ENCODE results near the gene RPN1.
"Not testable (repeated sequence)": the region's sequence is repeated elsewhere in the genome, so short reads cannot be mapped to it uniquely, and the experiment has no call there.

The RPN1 gene

DNA sequence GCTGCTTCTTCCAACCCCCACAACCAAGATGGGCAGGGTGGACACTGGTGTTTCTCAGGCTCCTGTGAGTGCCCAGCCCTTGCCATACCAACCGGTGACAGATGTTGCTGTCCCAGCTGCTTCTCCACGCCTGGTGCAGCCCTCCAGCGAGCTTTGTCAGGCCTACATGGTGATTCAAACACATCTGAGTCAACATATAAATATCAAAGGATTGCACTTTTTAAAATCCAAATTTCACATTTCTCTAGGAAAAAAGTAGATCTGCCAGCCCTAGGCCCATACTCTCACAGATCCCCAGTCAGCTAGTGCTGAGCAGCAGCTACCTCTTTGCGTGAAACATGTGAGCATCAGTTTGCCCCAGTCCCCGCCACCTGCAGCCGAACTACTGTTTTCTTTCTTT lies 52.7 kb downstream of the RPN1 start:
- Mint-ChIP-seq H3K9me3 (no peaks in the 10 kb centered on the region), H3K27me3 (no peaks in the 10 kb centered on the region), H3K4me1 (no peaks in the 10 kb centered on the region), H3K4me3 (no peak overlapping the region), H3K36me3 (ENCODE audit: insufficient read depth) (peaks cover 4% of the 10 kb centered on the region), H3K27ac (ENCODE audit: low read depth) (peak overlapping the region; percentile 49)
- DNase-seq (ENCODE audit: low spot score in 2 of 2) (no peak), ATAC-seq (replicated peaks; ENCODE audit: extremely low read depth, poor library complexity, severe bottlenecking) (no peak)

GRCh38 chr3:128592864-128593263 lies 57.8 kb downstream of the RPN1 start:
- H3K27ac Mint-ChIP-seq (ENCODE audit: low read depth) = no peak overlapping the region
- no peak overlapping the region for H3K4me3 Mint-ChIP-seq
- no peaks in the 10 kb centered on the region for H3K27me3 Mint-ChIP-seq
- DNase-seq (ENCODE audit: low spot score in 2 of 2) = no peak
- H3K9me3 Mint-ChIP-seq = no peaks in the 10 kb centered on the region
- ATAC-seq (replicated peaks; ENCODE audit: extremely low read depth, poor library complexity, severe bottlenecking) = no peak
- H3K4me1 Mint-ChIP-seq = no peaks in the 10 kb centered on the region
- peaks cover 4% of the 10 kb centered on the region for H3K36me3 Mint-ChIP-seq (ENCODE audit: insufficient read depth)

DNA sequence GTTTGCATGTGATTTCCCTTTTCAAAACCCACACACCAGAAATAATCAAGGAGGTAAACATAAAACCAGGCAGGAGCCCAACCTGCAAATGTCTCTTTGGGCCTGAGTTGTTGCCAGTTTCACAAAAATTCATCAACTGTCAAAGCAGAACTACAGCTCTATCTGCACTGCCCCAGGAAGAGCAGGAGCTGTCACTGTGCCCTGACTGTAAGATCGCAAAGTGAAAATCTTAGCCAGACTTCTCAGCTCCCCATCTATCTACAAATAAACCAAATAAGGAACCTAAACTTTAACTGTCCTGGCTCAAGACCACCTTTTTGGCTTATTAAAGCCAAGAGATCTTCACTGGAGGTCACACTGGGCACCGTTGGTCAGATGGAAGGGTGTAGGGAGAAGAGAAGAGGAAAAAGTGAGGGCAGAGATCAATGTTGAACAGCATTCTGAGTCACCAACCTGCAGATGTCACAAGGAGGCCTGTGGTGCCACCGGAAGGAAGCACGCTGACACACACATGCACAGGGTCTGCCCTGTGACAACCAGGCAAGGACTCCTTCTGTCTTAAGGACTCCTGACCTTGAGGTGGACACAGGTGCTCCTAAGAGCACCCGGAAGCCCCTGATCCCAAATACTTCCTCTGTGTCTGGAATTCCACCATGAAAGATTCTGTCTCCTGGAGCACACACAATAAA lies 58.7 kb downstream of the RPN1 start:
- ATAC-seq (replicated peaks; ENCODE audit: extremely low read depth, poor library complexity, severe bottlenecking) = no peak
- no peak overlapping the region for H3K27ac Mint-ChIP-seq (ENCODE audit: low read depth)
- no peak for DNase-seq (ENCODE audit: low spot score in 2 of 2)
- H3K4me1 Mint-ChIP-seq = no peaks in the 10 kb centered on the region
- no peaks in the 10 kb centered on the region for H3K9me3 Mint-ChIP-seq
- H3K36me3 Mint-ChIP-seq (ENCODE audit: insufficient read depth) = peaks cover 3% of the 10 kb centered on the region
- no peaks in the 10 kb centered on the region for H3K27me3 Mint-ChIP-seq
- no peak overlapping the region for H3K4me3 Mint-ChIP-seq

DNA sequence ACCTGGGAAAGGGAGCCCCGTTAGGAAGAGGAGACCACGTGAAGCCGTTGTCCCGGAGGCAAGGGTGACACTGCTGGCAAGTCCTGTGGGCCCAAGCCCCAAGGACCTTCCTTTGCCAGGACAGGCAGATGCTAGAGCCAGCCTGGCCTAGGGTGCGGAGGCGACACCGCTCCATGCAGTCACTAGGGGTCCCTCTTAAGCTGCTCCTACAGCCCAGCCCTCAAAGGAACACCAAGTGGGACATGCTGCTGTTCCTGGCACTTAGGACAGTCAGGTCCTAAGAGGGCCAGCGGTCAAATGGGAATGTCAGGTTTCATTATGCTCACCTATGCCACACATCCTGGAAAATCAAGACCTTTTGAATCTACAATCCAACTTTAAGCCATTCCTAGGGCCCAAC lies 59.7 kb downstream of the RPN1 start:
- Mint-ChIP-seq H3K27me3 (peaks cover 5% of the 10 kb centered on the region), H3K27ac (ENCODE audit: low read depth) (no peak overlapping the region), H3K4me1 (no peaks in the 10 kb centered on the region), H3K4me3 (no peak overlapping the region), H3K9me3 (no peaks in the 10 kb centered on the region), H3K36me3 (ENCODE audit: insufficient read depth) (peaks cover 3% of the 10 kb centered on the region)
- ATAC-seq (replicated peaks; ENCODE audit: extremely low read depth, poor library complexity, severe bottlenecking) (no peak), DNase-seq (ENCODE audit: low spot score in 2 of 2) (no peak)

- ATAC-seq (replicated peaks; ENCODE audit: extremely low read depth, poor library complexity, severe bottlenecking); DNase-seq (ENCODE audit: low spot score in 2 of 2); H3K4me1 Mint-ChIP-seq; H3K36me3 Mint-ChIP-seq (ENCODE audit: insufficient read depth); H3K4me3 Mint-ChIP-seq; H3K27ac Mint-ChIP-seq (ENCODE audit: low read depth); H3K9me3 Mint-ChIP-seq: not testable (repeated sequence)
- peaks cover 10% of the 10 kb centered on the region for H3K27me3 Mint-ChIP-seq
These were observed 60.6 kb downstream of the RPN1 start for GRCh38 chr3:128589985-128590384.

GRCh38 chr3:128588147-128588546 lies 62.5 kb downstream of the RPN1 start:
- ATAC-seq (replicated peaks; ENCODE audit: extremely low read depth, poor library complexity, severe bottlenecking) (no peak), DNase-seq (ENCODE audit: low spot score in 2 of 2) (no peak)
- Mint-ChIP-seq H3K4me1 (no peaks in the 10 kb centered on the region), H3K27me3 (peaks cover 20% of the 10 kb centered on the region), H3K36me3 (ENCODE audit: insufficient read depth) (peaks cover 3% of the 10 kb centered on the region), H3K27ac (ENCODE audit: low read depth) (no peak overlapping the region), H3K4me3 (no peak overlapping the region), H3K9me3 (no peaks in the 10 kb centered on the region)

- no peak overlapping the region for H3K27ac Mint-ChIP-seq (ENCODE audit: low read depth)
- H3K36me3 Mint-ChIP-seq (ENCODE audit: insufficient read depth) = peaks cover 3% of the 10 kb centered on the region
- no peaks in the 10 kb centered on the region for H3K4me1 Mint-ChIP-seq
- ATAC-seq (replicated peaks; ENCODE audit: extremely low read depth, poor library complexity, severe bottlenecking) (no peak), DNase-seq (ENCODE audit: low spot score in 2 of 2) (no peak)
- no peak overlapping the region for H3K4me3 Mint-ChIP-seq
- no peaks in the 10 kb centered on the region for H3K9me3 Mint-ChIP-seq
- peaks cover 28% of the 10 kb centered on the region for H3K27me3 Mint-ChIP-seq
These were observed 63.2 kb downstream of the RPN1 start for GRCh38 chr3:128587391-128587790.

DNA sequence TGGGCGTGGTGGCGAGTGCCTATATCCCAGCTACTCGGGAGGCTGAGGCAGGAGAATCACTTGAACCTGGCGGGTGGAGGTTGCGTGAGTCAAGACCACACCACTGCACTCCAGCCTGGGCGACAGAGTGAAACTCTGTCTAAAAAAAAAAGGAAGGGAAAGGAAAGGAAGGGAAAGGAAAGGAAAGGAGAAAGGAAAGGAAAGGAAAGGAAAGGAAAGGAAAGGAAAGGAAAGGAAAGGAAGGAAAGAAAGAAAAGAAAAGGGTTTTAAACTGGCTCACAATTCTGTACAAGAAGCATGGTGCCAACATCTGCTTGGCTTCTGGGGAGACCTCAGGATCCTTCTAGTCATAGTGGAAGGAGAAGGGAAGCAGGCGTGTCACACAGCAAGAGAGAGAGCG lies 63.7 kb downstream of the RPN1 start:
- H3K27ac Mint-ChIP-seq (ENCODE audit: low read depth); H3K4me3 Mint-ChIP-seq; ATAC-seq (replicated peaks; ENCODE audit: extremely low read depth, poor library complexity, severe bottlenecking); H3K4me1 Mint-ChIP-seq; H3K36me3 Mint-ChIP-seq (ENCODE audit: insufficient read depth); DNase-seq (ENCODE audit: low spot score in 2 of 2); H3K9me3 Mint-ChIP-seq: not testable (repeated sequence)
- H3K27me3 Mint-ChIP-seq = peaks cover 32% of the 10 kb centered on the region

GRCh38 chr3:128586391-128586790 lies 64.2 kb downstream of the RPN1 start:
- not testable (repeated sequence) for H3K4me1 Mint-ChIP-seq; ATAC-seq (replicated peaks; ENCODE audit: extremely low read depth, poor library complexity, severe bottlenecking); DNase-seq (ENCODE audit: low spot score in 2 of 2); H3K9me3 Mint-ChIP-seq; H3K4me3 Mint-ChIP-seq; H3K36me3 Mint-ChIP-seq (ENCODE audit: insufficient read depth)
- Mint-ChIP-seq H3K27ac (ENCODE audit: low read depth) (peak overlapping the region; percentile 14), H3K27me3 (peaks cover 38% of the 10 kb centered on the region)

- Mint-ChIP-seq H3K4me1 (no peaks in the 10 kb centered on the region), H3K9me3 (no peaks in the 10 kb centered on the region), H3K27ac (ENCODE audit: low read depth) (peak overlapping the region; percentile 14), H3K36me3 (ENCODE audit: insufficient read depth) (peaks cover 3% of the 10 kb centered on the region), H3K27me3 (peaks cover 42% of the 10 kb centered on the region), H3K4me3 (no peak overlapping the region)
- ATAC-seq (replicated peaks; ENCODE audit: extremely low read depth, poor library complexity, severe bottlenecking) (no peak), DNase-seq (ENCODE audit: low spot score in 2 of 2) (no peak)
These were observed 64.6 kb downstream of the RPN1 start for GRCh38 chr3:128585974-128586373.

DNA sequence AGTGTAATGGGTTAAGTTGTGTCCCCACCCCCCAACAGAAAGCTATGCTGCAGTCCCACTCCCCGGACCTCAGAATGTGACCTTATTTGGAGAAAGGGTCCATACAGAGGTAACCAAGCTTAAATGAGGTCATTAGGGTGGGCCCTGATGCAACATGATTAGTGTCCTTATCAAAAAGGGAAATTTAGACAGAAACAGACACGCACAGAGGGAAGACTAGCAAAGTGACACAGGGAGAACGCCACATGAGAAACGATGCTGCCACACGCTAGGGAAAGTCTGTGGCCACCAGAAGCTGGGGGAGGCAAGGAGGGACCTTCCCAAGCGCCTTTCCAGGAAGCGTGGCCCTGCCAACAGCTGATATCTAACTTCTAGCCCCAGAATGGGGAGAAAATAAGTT lies 65.4 kb downstream of the RPN1 start:
- H3K27ac Mint-ChIP-seq (ENCODE audit: low read depth) = no peak overlapping the region
- no peak overlapping the region for H3K4me3 Mint-ChIP-seq
- H3K36me3 Mint-ChIP-seq (ENCODE audit: insufficient read depth) = peaks cover 3% of the 10 kb centered on the region
- ATAC-seq (replicated peaks; ENCODE audit: extremely low read depth, poor library complexity, severe bottlenecking) (no peak), DNase-seq (ENCODE audit: low spot score in 2 of 2) (no peak)
- peaks cover 44% of the 10 kb centered on the region for H3K27me3 Mint-ChIP-seq
- no peaks in the 10 kb centered on the region for H3K4me1 Mint-ChIP-seq
- H3K9me3 Mint-ChIP-seq = no peaks in the 10 kb centered on the region

DNA sequence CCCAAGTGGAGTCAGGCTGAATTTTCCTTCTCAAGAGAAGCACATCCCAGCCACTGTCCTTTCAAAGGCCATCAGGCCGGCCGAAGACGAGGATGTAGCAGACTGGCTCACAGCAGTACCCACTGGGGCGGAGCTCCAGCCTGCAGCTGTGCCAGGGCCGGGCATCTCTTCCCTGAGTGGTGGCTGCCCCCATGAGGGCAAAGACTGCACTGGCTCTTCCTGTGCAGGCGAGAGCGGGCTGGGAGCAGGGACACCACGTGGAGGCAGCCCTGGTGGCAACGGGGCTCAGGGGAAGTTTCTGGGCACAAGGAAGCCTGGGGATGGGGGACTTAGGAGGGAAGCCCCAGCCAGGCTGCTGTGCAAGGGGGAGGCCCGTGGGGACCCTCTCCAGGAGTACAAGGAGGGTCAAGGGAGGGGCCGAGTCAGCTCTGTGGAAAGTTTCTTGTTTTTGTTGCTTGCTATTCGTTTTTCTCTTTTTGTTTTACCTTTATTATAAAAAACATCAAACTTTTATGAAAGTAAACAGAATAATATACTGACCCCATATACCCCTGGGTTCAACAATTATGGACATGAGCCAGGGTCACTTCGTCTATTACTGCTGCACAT lies 66.1 kb downstream of the RPN1 start:
- ATAC-seq (replicated peaks; ENCODE audit: extremely low read depth, poor library complexity, severe bottlenecking) (peak; percentile 56), DNase-seq (ENCODE audit: low spot score in 2 of 2) (no peak)
- no peak overlapping the region for H3K27ac Mint-ChIP-seq (ENCODE audit: low read depth)
- H3K4me3 Mint-ChIP-seq = no peak overlapping the region
- no peaks in the 10 kb centered on the region for H3K4me1 Mint-ChIP-seq
- peaks cover 3% of the 10 kb centered on the region for H3K36me3 Mint-ChIP-seq (ENCODE audit: insufficient read depth)
- peaks cover 44% of the 10 kb centered on the region for H3K27me3 Mint-ChIP-seq
- H3K9me3 Mint-ChIP-seq = no peaks in the 10 kb centered on the region

DNA sequence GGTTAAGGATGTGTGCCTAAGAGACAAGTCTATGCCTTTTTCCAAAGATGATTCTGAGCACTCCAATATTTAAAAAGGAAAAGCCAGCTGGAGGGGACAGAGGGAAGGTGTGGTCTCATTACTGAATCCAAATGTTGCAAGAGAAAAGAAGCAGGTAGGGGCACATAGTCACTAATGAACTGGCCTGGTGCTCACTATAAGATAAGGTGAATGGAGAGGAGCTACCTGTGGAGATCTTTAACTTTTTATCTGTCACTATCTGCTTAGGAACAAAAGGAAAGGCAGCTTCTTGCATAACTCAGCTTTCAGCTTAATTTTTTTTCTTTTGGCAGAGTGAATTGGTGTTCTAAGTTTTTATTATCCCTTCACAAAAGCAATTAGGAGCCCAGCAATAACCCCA lies 69.1 kb downstream of the RPN1 start:
- Mint-ChIP-seq H3K36me3 (ENCODE audit: insufficient read depth) (no peaks in the 10 kb centered on the region), H3K4me3 (no peak overlapping the region), H3K4me1 (no peaks in the 10 kb centered on the region), H3K27ac (ENCODE audit: low read depth) (no peak overlapping the region), H3K9me3 (no peaks in the 10 kb centered on the region), H3K27me3 (peaks cover 65% of the 10 kb centered on the region)
- ATAC-seq (replicated peaks; ENCODE audit: extremely low read depth, poor library complexity, severe bottlenecking) (no peak), DNase-seq (ENCODE audit: low spot score in 2 of 2) (no peak)
